Measurements from ENCODE around the gene SFTPA1. TPM values are rescaled to one million over a fixed set of nuclear protein-coding genes. Genes with fewer than 3 reads are reported as not detected.
"Not testable (repeated sequence)": the region's sequence is repeated elsewhere in the genome, so short reads cannot be mapped to it uniquely, and the experiment has no call there.

SFTPA1 gene
- total RNA-seq (not detected), polyA plus RNA-seq (not detected)

DNA sequence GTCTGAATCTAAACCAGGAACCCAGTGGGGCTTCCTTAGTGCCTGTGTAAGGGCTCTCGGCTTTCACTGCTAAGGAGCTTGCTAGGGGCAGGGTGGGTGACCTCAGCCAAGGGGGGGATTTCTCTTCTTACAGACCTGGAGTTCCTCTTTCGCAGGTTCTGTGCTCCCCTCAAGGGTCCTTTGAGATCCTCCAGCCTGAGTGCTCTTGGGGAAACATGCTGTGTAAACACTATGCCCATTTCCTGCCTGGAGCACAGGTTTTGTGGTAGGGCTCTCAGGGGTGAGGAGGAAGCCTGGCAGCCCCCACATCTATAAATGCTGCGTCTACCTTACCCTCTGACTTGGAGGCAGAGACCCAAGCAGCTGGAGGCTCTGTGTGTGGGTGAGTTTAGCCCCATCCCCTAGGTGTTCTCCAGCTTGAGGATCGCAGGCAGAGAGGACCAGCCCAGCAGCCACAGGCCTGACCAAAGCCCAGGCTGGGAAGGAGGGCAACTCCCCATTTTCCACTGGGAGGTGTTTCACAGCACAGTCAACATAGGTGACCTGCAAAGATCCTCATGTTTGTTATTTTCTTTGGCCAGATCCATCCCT is at the start of gene SFTPA1:
TSS of gene SFTPA1 (plus strand) at position 339 of the 591 bp plus-strand sequence. CDS start 887 bp downstream, outside the sequence.
- H3K4me3 Mint-ChIP-seq: no peak within 1 kb of the TSS
- CTCF ChIA-PET (ENCODE audit: partially characterized antibody): no interaction called here

DNA sequence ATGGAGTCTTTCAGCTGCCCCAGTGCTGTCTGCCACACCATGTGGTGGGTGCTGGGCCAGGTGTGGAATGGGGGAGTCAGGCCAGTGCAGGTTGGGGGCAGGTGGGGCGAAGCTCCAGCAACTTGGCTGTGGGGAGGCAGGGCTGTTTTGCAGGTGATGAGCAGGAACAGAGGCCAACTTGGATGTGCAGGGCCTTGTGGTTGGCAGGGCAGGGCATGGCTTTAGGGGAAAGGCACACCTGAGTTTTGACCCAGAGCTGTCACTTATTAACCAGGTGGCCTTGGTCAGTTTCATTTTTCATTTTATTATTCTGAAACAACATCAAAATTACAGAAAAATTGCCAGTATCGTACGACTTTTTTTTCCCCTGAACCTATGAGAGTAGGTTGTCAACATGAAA is 49.5 kb upstream of the SFTPA1 start:
- H3K4me3 Mint-ChIP-seq: no peak overlapping the region
- Histone ChIP-seq H3K9me3 (ENCODE audit: control insufficient read depth in 1 of 2, low read length in 2 of 2) (no peaks in the 10 kb centered on the region), H3K4me1 (ENCODE audit: insufficient read depth, low read length) (peaks cover 4% of the 10 kb centered on the region), H3K36me3 (ENCODE audit: insufficient read depth, low read length) (no peaks in the 10 kb centered on the region), H3K27ac (ENCODE audit: low read depth, low read length) (no peak overlapping the region), H3K27me3 (ENCODE audit: insufficient read depth, low read length) (no peaks in the 10 kb centered on the region), H3K4me3 (ENCODE audit: low read length in 2 of 2) (no peak overlapping the region)
- no peaks in the 10 kb centered on the region for H3K36me3 Mint-ChIP-seq
- no peak overlapping the region for H3K27ac Mint-ChIP-seq
- CTCF ChIA-PET (ENCODE audit: partially characterized antibody): no interaction called here
- intact Hi-C loops (cut with micrococcal nuclease): no loop called here
- DNase-seq: no peak
- no peaks in the 10 kb centered on the region for H3K9me3 Mint-ChIP-seq
- POLR2A ChIA-PET (ENCODE audit: partially characterized antibody): no interaction called here
- H3K27me3 Mint-ChIP-seq: peaks cover 13 to 18% of the 10 kb centered on the region in 2 donors
- peaks cover 0 to 11% (median 5%) of the 10 kb centered on the region in 4 donors for H3K4me1 Mint-ChIP-seq

More for the DNA sequence above, at the start of gene SFTPA1:
- no peaks in the 10 kb centered on the region for H3K9me3 Mint-ChIP-seq
- no peaks in the 10 kb centered on the region for H3K4me1 Mint-ChIP-seq
- no peaks in the 10 kb centered on the region for H3K36me3 Mint-ChIP-seq
- Histone ChIP-seq H3K9me3 (ENCODE audit: control insufficient read depth in 1 of 2, low read length in 2 of 2) (no peaks in the 10 kb centered on the region), H3K27me3 (ENCODE audit: insufficient read depth, low read length) (no peaks in the 10 kb centered on the region), H3K36me3 (ENCODE audit: insufficient read depth, low read length) (no peaks in the 10 kb centered on the region), H3K27ac (ENCODE audit: low read depth, low read length) (no peak within 1 kb of the TSS), H3K4me3 (ENCODE audit: low read length in 2 of 2) (no peak within 1 kb of the TSS), H3K4me1 (ENCODE audit: insufficient read depth, low read length) (no peaks in the 10 kb centered on the region)
- H3K27me3 Mint-ChIP-seq: peaks cover 0 to 7% of the 10 kb centered on the region in 2 donors
- intact Hi-C loops (cut with micrococcal nuclease): no loop called here
- H3K27ac Mint-ChIP-seq: no peak within 1 kb of the TSS
- POLR2A ChIA-PET (ENCODE audit: partially characterized antibody): no interaction called here
- DNase-seq: no peak

DNA sequence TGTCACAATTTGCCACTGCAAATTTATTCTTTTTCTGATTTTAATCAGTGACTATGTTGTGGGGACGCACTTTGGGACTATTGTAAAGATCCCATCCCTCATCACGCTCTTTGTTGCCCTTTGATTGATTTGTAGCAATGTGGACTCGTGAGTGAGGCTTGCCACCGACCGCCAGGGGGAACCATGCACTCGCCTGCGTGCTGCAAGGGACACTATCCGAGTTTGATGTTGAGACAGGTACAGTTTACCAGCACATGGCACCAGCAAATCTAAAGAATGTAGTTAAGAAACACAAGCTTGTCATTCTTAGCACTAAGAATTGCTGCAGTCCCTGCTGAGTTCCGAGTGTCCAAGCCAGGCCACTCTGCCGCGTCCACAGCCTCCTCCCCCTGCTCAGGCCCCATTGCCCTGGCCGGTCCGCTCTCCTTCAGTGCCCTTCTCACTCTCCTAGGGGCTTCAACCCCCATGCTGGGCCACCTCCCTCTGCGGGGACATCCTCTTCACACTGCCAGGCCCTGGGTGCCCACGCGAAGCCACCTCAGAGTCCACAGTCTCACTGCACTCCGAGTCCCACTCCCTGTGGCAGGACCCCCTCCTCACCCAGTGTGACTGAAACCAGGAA is 48.5 kb upstream of the SFTPA1 start:
- no peaks in the 10 kb centered on the region for H3K9me3 ChIP-seq (ENCODE audit: control insufficient read depth in 1 of 2, low read length in 2 of 2)
- Mint-ChIP-seq H3K27me3 (peaks cover 19 to 26% of the 10 kb centered on the region in 2 donors), H3K4me1 (peaks cover 0 to 11% (median 5%) of the 10 kb centered on the region in 4 donors), H3K4me3 (no peak overlapping the region), H3K9me3 (no peaks in the 10 kb centered on the region), H3K36me3 (no peaks in the 10 kb centered on the region), H3K27ac (peak overlapping the region in 1 of 7 donors; percentile 10)
- ChIA-PET CTCF (ENCODE audit: partially characterized antibody) (interaction anchor here (1.0 to 2.1 kb wide), 6 partner anchors 9 to 506 kb away, joined by 3 to 7 read pairs (median 3); no protein-coding TSS in a partner anchor), POLR2A (ENCODE audit: partially characterized antibody) (no interaction called here)
- no peaks in the 10 kb centered on the region for H3K36me3 ChIP-seq (ENCODE audit: insufficient read depth, low read length)
- intact Hi-C loops (cut with micrococcal nuclease): no loop called here
- H3K4me1 ChIP-seq (ENCODE audit: insufficient read depth, low read length): peaks cover 4% of the 10 kb centered on the region
- no peaks in the 10 kb centered on the region for H3K27me3 ChIP-seq (ENCODE audit: insufficient read depth, low read length)
- H3K27ac ChIP-seq (ENCODE audit: low read depth, low read length): no peak overlapping the region
- H3K4me3 ChIP-seq (ENCODE audit: low read length in 2 of 2): no peak overlapping the region
- DNase-seq: peak in 4 of 5 donors; percentile 39 to 54 (median 47)

DNA sequence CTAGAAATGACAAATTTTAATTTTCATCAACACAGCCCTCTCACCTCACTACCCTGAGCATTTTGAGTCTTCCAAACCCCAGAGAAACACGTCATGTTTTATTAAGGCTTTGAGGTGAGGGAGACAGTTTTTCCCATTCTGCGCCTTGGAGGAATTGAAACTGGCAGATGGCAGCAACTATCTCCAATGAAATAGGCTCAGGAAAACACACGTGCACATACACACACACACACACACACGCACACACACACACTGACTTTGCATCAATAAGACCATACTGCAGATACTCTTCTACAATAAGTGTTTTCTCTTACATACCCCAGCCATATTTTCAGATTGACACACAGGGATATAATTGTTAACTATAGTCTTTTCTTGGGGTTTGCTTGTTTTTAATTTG is 47.3 kb upstream of the SFTPA1 start:
- Mint-ChIP-seq H3K9me3 (no peaks in the 10 kb centered on the region), H3K36me3 (no peaks in the 10 kb centered on the region), H3K27me3 (peaks cover 25 to 27% of the 10 kb centered on the region in 2 donors), H3K4me1 (peaks cover 0 to 11% (median 5%) of the 10 kb centered on the region in 4 donors), H3K4me3 (no peak overlapping the region), H3K27ac (no peak overlapping the region)
- no peak overlapping the region for H3K4me3 ChIP-seq (ENCODE audit: low read length in 2 of 2)
- no peaks in the 10 kb centered on the region for H3K36me3 ChIP-seq (ENCODE audit: insufficient read depth, low read length)
- DNase-seq: no peak
- intact Hi-C loops (cut with micrococcal nuclease): no loop called here
- no peaks in the 10 kb centered on the region for H3K9me3 ChIP-seq (ENCODE audit: control insufficient read depth in 1 of 2, low read length in 2 of 2)
- no peak overlapping the region for H3K27ac ChIP-seq (ENCODE audit: low read depth, low read length)
- CTCF ChIA-PET (ENCODE audit: partially characterized antibody): interaction anchor here (1.0 to 2.1 kb wide), 4 partner anchors 8 to 697 kb away, joined by 3 to 7 read pairs (median 3); no protein-coding TSS in a partner anchor
- H3K27me3 ChIP-seq (ENCODE audit: insufficient read depth, low read length): no peaks in the 10 kb centered on the region
- H3K4me1 ChIP-seq (ENCODE audit: insufficient read depth, low read length): peaks cover 4% of the 10 kb centered on the region
- POLR2A ChIA-PET (ENCODE audit: partially characterized antibody): no interaction called here

- H3K36me3 ChIP-seq (ENCODE audit: insufficient read depth, low read length); H3K27ac Mint-ChIP-seq; H3K27me3 ChIP-seq (ENCODE audit: insufficient read depth, low read length); H3K27ac ChIP-seq (ENCODE audit: low read depth, low read length); DNase-seq; POLR2A ChIA-PET (ENCODE audit: partially characterized antibody); H3K9me3 ChIP-seq (ENCODE audit: control insufficient read depth in 1 of 2, low read length in 2 of 2); H3K4me1 Mint-ChIP-seq; intact Hi-C loops (cut with micrococcal nuclease); H3K4me3 Mint-ChIP-seq; H3K4me3 ChIP-seq (ENCODE audit: low read length in 2 of 2); H3K36me3 Mint-ChIP-seq; H3K4me1 ChIP-seq (ENCODE audit: insufficient read depth, low read length): not testable (repeated sequence)
- CTCF ChIA-PET (ENCODE audit: partially characterized antibody): interaction anchor here (1.4 kb wide), 1 partner anchor 8 kb away, joined by 3 read pairs; no protein-coding TSS in a partner anchor
- peaks cover 40 to 52% of the 10 kb centered on the region in 2 donors for H3K27me3 Mint-ChIP-seq
- peaks cover 2 to 33% (median 13%) of the 10 kb centered on the region in 8 donors for H3K9me3 Mint-ChIP-seq
These were observed 40.1 kb upstream of the SFTPA1 start for GRCh38 chr10:79570624-79571023.

DNA sequence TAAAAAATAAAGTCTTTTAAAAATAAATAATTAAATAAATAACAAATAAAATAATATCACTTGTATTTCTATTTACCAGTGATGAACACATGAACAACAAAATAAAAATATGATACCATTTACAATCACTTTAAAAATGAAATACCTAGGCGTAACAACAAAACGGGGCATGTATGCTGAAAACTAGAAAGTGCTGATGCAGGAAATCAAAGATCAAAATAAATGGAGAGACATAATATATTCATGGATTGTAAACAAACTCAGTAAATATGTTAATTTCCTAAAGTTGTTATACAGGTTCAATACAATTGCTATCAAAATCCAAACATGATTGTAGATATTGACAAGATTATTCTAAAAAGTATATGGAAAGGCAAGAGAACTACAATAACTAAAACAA is 31.4 kb upstream of the SFTPA1 start:
- POLR2A ChIA-PET (ENCODE audit: partially characterized antibody): no interaction called here
- no peak overlapping the region for H3K27ac Mint-ChIP-seq
- Histone ChIP-seq H3K27ac (ENCODE audit: low read depth, low read length) (no peak overlapping the region), H3K4me1 (ENCODE audit: insufficient read depth, low read length) (no peaks in the 10 kb centered on the region), H3K36me3 (ENCODE audit: insufficient read depth, low read length) (no peaks in the 10 kb centered on the region), H3K27me3 (ENCODE audit: insufficient read depth, low read length) (no peaks in the 10 kb centered on the region), H3K4me3 (ENCODE audit: low read length in 2 of 2) (no peak overlapping the region), H3K9me3 (ENCODE audit: control insufficient read depth in 1 of 2, low read length in 2 of 2) (no peaks in the 10 kb centered on the region)
- peaks cover 0 to 7% (median 2%) of the 10 kb centered on the region in 4 donors for H3K4me1 Mint-ChIP-seq
- H3K4me3 Mint-ChIP-seq: no peak overlapping the region
- peaks cover 3 to 6% of the 10 kb centered on the region in 2 donors for H3K27me3 Mint-ChIP-seq
- CTCF ChIA-PET (ENCODE audit: partially characterized antibody): no interaction called here
- DNase-seq: no peak
- no peaks in the 10 kb centered on the region for H3K36me3 Mint-ChIP-seq
- peaks cover 2 to 8% (median 6%) of the 10 kb centered on the region in 8 donors for H3K9me3 Mint-ChIP-seq
- intact Hi-C loops (cut with micrococcal nuclease): no loop called here

GRCh38 chr10:79581044-79581443 is 29.7 kb upstream of the SFTPA1 start:
- peaks cover 0 to 13% of the 10 kb centered on the region in 2 donors for H3K27me3 Mint-ChIP-seq
- no peaks in the 10 kb centered on the region for H3K36me3 ChIP-seq (ENCODE audit: insufficient read depth, low read length)
- no peak overlapping the region for H3K4me3 Mint-ChIP-seq
- DNase-seq: no peak
- no peak overlapping the region for H3K4me3 ChIP-seq (ENCODE audit: low read length in 2 of 2)
- no peaks in the 10 kb centered on the region for H3K9me3 ChIP-seq (ENCODE audit: control insufficient read depth in 1 of 2, low read length in 2 of 2)
- no peak overlapping the region for H3K27ac Mint-ChIP-seq
- H3K4me1 ChIP-seq (ENCODE audit: insufficient read depth, low read length): no peaks in the 10 kb centered on the region
- CTCF ChIA-PET (ENCODE audit: partially characterized antibody): interaction anchor here (0.7 kb wide), 1 partner anchor 43 kb away, joined by 3 read pairs; no protein-coding TSS in a partner anchor
- H3K4me1 Mint-ChIP-seq: peaks cover 0 to 7% (median 2%) of the 10 kb centered on the region in 4 donors
- POLR2A ChIA-PET (ENCODE audit: partially characterized antibody): no interaction called here
- intact Hi-C loops (cut with micrococcal nuclease): no loop called here
- no peaks in the 10 kb centered on the region for H3K27me3 ChIP-seq (ENCODE audit: insufficient read depth, low read length)
- H3K27ac ChIP-seq (ENCODE audit: low read depth, low read length): no peak overlapping the region
- no peaks in the 10 kb centered on the region for H3K36me3 Mint-ChIP-seq
- H3K9me3 Mint-ChIP-seq: no peaks in the 10 kb centered on the region

All from CD4-positive, alpha-beta memory T cell (primary cell).